ENCODE measurements around the gene COPG1.

- TF ChIP-seq CTCF (IDR thresholded peaks at IDR 0.05): no peak
- no peak for TF ChIP-seq POLR2A (IDR thresholded peaks at IDR 0.05)
- no peak for TF ChIP-seq POLR2AphosphoS5 (IDR thresholded peaks at IDR 0.05)
These were observed 30.7 kb upstream of the COPG1 start for GRCh38 chr3:129218742-129219141.
